Neuronal stem cell (in vitro differentiated cells): ENCODE measurements around the gene FBXW5.

Experiments
- DNase-seq: peaks from one replicate; pipeline ENCODE4 v3.0.0-alpha.2; 2013; ENCODE audit warnings: low spot score
- H2AFZ ChIP-seq: one replicate; pipeline ENCODE4 v1.6.1; 2013; ENCODE audit warnings: mild to moderate bottlenecking, low read length, inconsistent platforms
- H2AK5ac ChIP-seq: 2 replicates; pipeline ENCODE4 v1.6.1; 2013; ENCODE audit warnings: low read depth, mild to moderate bottlenecking, inconsistent platforms, low read length, moderate library complexity, mixed read lengths
- H2BK120ac ChIP-seq: 2 replicates; pipeline ENCODE4 v1.6.1; 2013; ENCODE audit warnings: low read depth, mild to moderate bottlenecking, inconsistent platforms, low read length, moderate library complexity, mixed read lengths
- H2BK12ac ChIP-seq: one replicate; pipeline ENCODE4 v1.6.1; 2013; ENCODE audit warnings: low read length, inconsistent platforms
- H2BK15ac ChIP-seq: 2 replicates; pipeline ENCODE4 v1.6.1; 2013; ENCODE audit warnings: mild to moderate bottlenecking, low read length, inconsistent platforms, mixed read lengths
- H2BK5ac ChIP-seq: one replicate; pipeline ENCODE4 v1.6.1; 2013; ENCODE audit warnings: inconsistent platforms, mild to moderate bottlenecking, low read length, moderate library complexity
- H3K14ac ChIP-seq: one replicate; pipeline ENCODE4 v1.6.1; 2013; ENCODE audit warnings: low read length, inconsistent platforms
- H3K18ac ChIP-seq: 2 replicates; pipeline ENCODE4 v1.6.1; 2013; ENCODE audit warnings: low read length, inconsistent platforms
- H3K23ac ChIP-seq: 2 replicates; pipeline ENCODE4 v1.6.1; 2013; ENCODE audit warnings: low read depth, mild to moderate bottlenecking, mixed read lengths, low read length, inconsistent platforms; ENCODE audit not compliant: poor library complexity
- H3K27ac ChIP-seq: replicated peaks from 3 replicates; pipeline ENCODE4 v1.5.1; 2013; ENCODE audit warnings: low read length, inconsistent platforms
- H3K27me3 ChIP-seq, 3 experiments: 2 replicates each; pipeline ENCODE4 v1.6.1; 2013; ENCODE audit warnings: low read length in 3 of 3, mild to moderate bottlenecking in 2 of 3, inconsistent platforms in 1 of 3, low read depth in 1 of 3, mixed read lengths in 1 of 3, moderate library complexity in 1 of 3; ENCODE audit not compliant: control insufficient read depth in 3 of 3, insufficient read depth in 3 of 3
- H3K36me3 ChIP-seq, 2 donors: replicated peaks in 1 of 2; 2 replicates each; pipeline ENCODE4 v1.6.1; 2013; ENCODE audit warnings: low read length in 2 of 2; ENCODE audit not compliant: control insufficient read depth in 2 of 2, insufficient read depth in 2 of 2
- H3K4ac ChIP-seq: 2 replicates; pipeline ENCODE4 v1.6.1; 2013; ENCODE audit warnings: inconsistent platforms, mild to moderate bottlenecking, low read length, moderate library complexity
- H3K4me1 ChIP-seq, 2 donors: 1 replicate in 1 of 2; 2 replicates in 1 of 2; pipeline ENCODE4 v1.6.1; 2013; ENCODE audit warnings: low read length in 2 of 2, low read depth in 1 of 2; ENCODE audit not compliant: control insufficient read depth in 2 of 2, insufficient read depth in 1 of 2
- H3K4me2 ChIP-seq: one replicate; pipeline ENCODE4 v1.6.1; 2013; ENCODE audit warnings: mild to moderate bottlenecking, low read length, inconsistent platforms; ENCODE audit not compliant: insufficient read depth, poor library complexity, severe bottlenecking
- H3K4me3 ChIP-seq, 2 donors: 2 replicates each; pipeline ENCODE4 v1.5.1; 2013; ENCODE audit warnings: low read length in 2 of 2, mild to moderate bottlenecking in 2 of 2, inconsistent platforms in 1 of 2, moderate library complexity in 1 of 2
- H3K79me1 ChIP-seq: one replicate; pipeline ENCODE4 v1.6.1; 2013; ENCODE audit warnings: low read depth, mild to moderate bottlenecking, inconsistent platforms, low read length, moderate library complexity
- H3K9ac ChIP-seq: one replicate; pipeline ENCODE4 v1.6.1; 2013; ENCODE audit warnings: mild to moderate bottlenecking, low read depth, low read length, inconsistent platforms; ENCODE audit not compliant: poor library complexity
- H3K9me3 ChIP-seq, 2 donors: replicated peaks in 1 of 2; 2 replicates each; pipeline versions ENCODE3 to v1.6.1; 2013; ENCODE audit warnings: low read length in 2 of 2, mild to moderate bottlenecking in 2 of 2, inconsistent platforms in 1 of 2, low read depth in 1 of 2, mixed read lengths in 1 of 2, moderate library complexity in 1 of 2; ENCODE audit not compliant: control insufficient read depth in 2 of 2, insufficient read depth in 1 of 2
- H4K8ac ChIP-seq: one replicate; pipeline ENCODE4 v1.6.1; 2013; ENCODE audit warnings: low read depth, mild to moderate bottlenecking, inconsistent platforms, low read length, moderate library complexity
- H4K91ac ChIP-seq: one replicate; pipeline ENCODE4 v1.6.1; 2013; ENCODE audit warnings: low read length, low read depth, mild to moderate bottlenecking, inconsistent platforms; ENCODE audit not compliant: poor library complexity
- whole genome bisulfite sequencing, 2 donors: extraction: QIAGEN DNeasy Blood & Tissue Kit; methylation state at CpG; one replicate each; pipeline ENCODE4 v1.1.7; 2013; ENCODE audit warnings: missing lambda C conversion rate in 2 of 2, mixed read lengths in 1 of 2; ENCODE audit not compliant: insufficient read length in 2 of 2, insufficient replicate concordance in 1 of 2; ENCODE audit errors: extremely low coverage in 2 of 2; 5-methylcytosine and 5-hydroxymethylcytosine counted together

Gene FBXW5

GRCh38 chr9:136950656-136951276 is 6.2 kb upstream of the FBXW5 start:
- no peak overlapping the region for H2BK120ac ChIP-seq
- H3K18ac ChIP-seq = peak overlapping the region; percentile 91
- H2BK5ac ChIP-seq = peak overlapping the region; percentile 91
- peak overlapping the region; percentile 24 for H3K27ac ChIP-seq
- DNase-seq = no peak
- peak overlapping the region; percentile 99 for H2AK5ac ChIP-seq
- H2BK15ac ChIP-seq = peak overlapping the region; percentile 90
- no peaks in the 10 kb centered on the region for H3K36me3 ChIP-seq
- peak overlapping the region; percentile 88 for H2AFZ ChIP-seq
- peak overlapping the region; percentile 84 for H3K4me2 ChIP-seq
- H3K14ac ChIP-seq = no peak overlapping the region
- H3K79me1 ChIP-seq = no peaks in the 10 kb centered on the region
- H2BK12ac ChIP-seq = peak overlapping the region; percentile 79
- no peaks in the 10 kb centered on the region for H3K9me3 ChIP-seq
- H4K91ac ChIP-seq = peak overlapping the region; percentile 50
- H3K9ac ChIP-seq = peak overlapping the region; percentile 89
- peak overlapping the region in 1 of 2 donors; percentile 58 for H3K4me3 ChIP-seq
- peaks cover 0 to 13% (median 0%) of the 10 kb centered on the region in 3 experiments for H3K27me3 ChIP-seq
- H3K23ac ChIP-seq = peak overlapping the region; percentile 66
- no CpG with 5 or more reads among the region's 9 CpGs for WGBS, 2 donors
- peak overlapping the region; percentile 84 for H3K4ac ChIP-seq
- peak overlapping the region; percentile 99 for H4K8ac ChIP-seq
- peaks cover 11 to 16% of the 10 kb centered on the region in 2 donors for H3K4me1 ChIP-seq

GRCh38 chr9:136949817-136950655 is 5.5 kb upstream of the FBXW5 start:
- Histone ChIP-seq H4K8ac (peak overlapping the region; percentile 99), H2BK15ac (peak overlapping the region; percentile 90), H2BK12ac (peak overlapping the region; percentile 41), H3K9ac (peak overlapping the region; percentile 91), H3K18ac (peak overlapping the region; percentile 98), H3K79me1 (no peaks in the 10 kb centered on the region), H3K4ac (peak overlapping the region; percentile 84), H3K23ac (peak overlapping the region; percentile 66), H2AFZ (peak overlapping the region; percentile 88), H2BK5ac (peak overlapping the region; percentile 91), H3K36me3 (no peaks in the 10 kb centered on the region), H4K91ac (peak overlapping the region; percentile 5), H2AK5ac (peak overlapping the region; percentile 99), H3K27ac (peak overlapping the region; percentile 24), H3K4me2 (peak overlapping the region; percentile 84), H3K9me3 (no peaks in the 10 kb centered on the region), H3K14ac (peak overlapping the region; percentile 71), H3K4me3 (peak overlapping the region; percentile 58 to 87), H3K27me3 (peaks cover 0 to 13% (median 0%) of the 10 kb centered on the region in 3 experiments), H3K4me1 (peaks cover 11 to 16% of the 10 kb centered on the region in 2 donors), H2BK120ac (peak overlapping the region; percentile 91)
- no CpG with 5 or more reads among the region's 63 CpGs for WGBS, 2 donors
- DNase-seq = peak; percentile 91

GRCh38 chr9:136949239-136949816 is 4.8 kb upstream of the FBXW5 start:
- no CpG with 5 or more reads among the region's 22 CpGs for WGBS, 2 donors
- H3K4ac ChIP-seq = no peak overlapping the region
- H4K8ac ChIP-seq = peak overlapping the region; percentile 17
- DNase-seq = no peak
- peak overlapping the region; percentile 85 for H2BK15ac ChIP-seq
- H2AK5ac ChIP-seq = peak overlapping the region; percentile 93
- H2BK12ac ChIP-seq = peak overlapping the region; percentile 41
- no peaks in the 10 kb centered on the region for H3K9me3 ChIP-seq
- peak overlapping the region; percentile 98 for H3K18ac ChIP-seq
- H2BK5ac ChIP-seq = peak overlapping the region; percentile 75
- H2AFZ ChIP-seq = peak overlapping the region; percentile 88
- H3K9ac ChIP-seq = peak overlapping the region; percentile 91
- H3K27me3 ChIP-seq = peaks cover 0 to 8% (median 0%) of the 10 kb centered on the region in 3 experiments
- peak overlapping the region; percentile 66 for H3K23ac ChIP-seq
- H3K4me1 ChIP-seq = peaks cover 13 to 16% of the 10 kb centered on the region in 2 donors
- peak overlapping the region; percentile 71 for H3K14ac ChIP-seq
- H3K4me2 ChIP-seq = peak overlapping the region; percentile 77
- peak overlapping the region; percentile 58 to 87 for H3K4me3 ChIP-seq
- H3K36me3 ChIP-seq = no peaks in the 10 kb centered on the region
- no peaks in the 10 kb centered on the region for H3K79me1 ChIP-seq
- peak overlapping the region; percentile 91 for H2BK120ac ChIP-seq
- no peak overlapping the region for H3K27ac ChIP-seq
- H4K91ac ChIP-seq = no peak overlapping the region
